H7 (cell line): Measurements from ENCODE around the gene ADAM12. TPM values are rescaled to one million over a fixed set of nuclear protein-coding genes. Genes with fewer than 3 reads are reported as not detected.

Experiments used
- DNase-seq: peaks from one replicate; pipeline ENCODE4 v3.0.0; 2012
- H3K27me3 ChIP-seq: 2 replicates; pipeline ENCODE4 v1.6.0; 2011; ENCODE audit warnings: mild to moderate bottlenecking, low read length; ENCODE audit not compliant: control insufficient read depth, insufficient read depth
- H3K36me3 ChIP-seq: replicated peaks from 2 replicates; pipeline ENCODE4 v1.5.1; 2011; ENCODE audit warnings: low read length; ENCODE audit not compliant: control insufficient read depth, insufficient read depth
- H3K4me3 ChIP-seq: 2 replicates; pipeline ENCODE4 v1.5.1; 2011; ENCODE audit warnings: low read depth, mild to moderate bottlenecking, control low read depth, low read length, moderate library complexity; ENCODE audit not compliant: insufficient read depth
- total RNA-seq: library from RNA; depleted of rRNA; stranded (reverse); fragments of >200 nt; shearing (Covaris generic); gene quantifications from 2 replicates; pipeline ENCODE4 v1.2.3, GENCODE V29; 2014

The ADAM12 gene
- total RNA-seq, 1 experiment from 2014 or later = 0.66 TPM

DNA sequence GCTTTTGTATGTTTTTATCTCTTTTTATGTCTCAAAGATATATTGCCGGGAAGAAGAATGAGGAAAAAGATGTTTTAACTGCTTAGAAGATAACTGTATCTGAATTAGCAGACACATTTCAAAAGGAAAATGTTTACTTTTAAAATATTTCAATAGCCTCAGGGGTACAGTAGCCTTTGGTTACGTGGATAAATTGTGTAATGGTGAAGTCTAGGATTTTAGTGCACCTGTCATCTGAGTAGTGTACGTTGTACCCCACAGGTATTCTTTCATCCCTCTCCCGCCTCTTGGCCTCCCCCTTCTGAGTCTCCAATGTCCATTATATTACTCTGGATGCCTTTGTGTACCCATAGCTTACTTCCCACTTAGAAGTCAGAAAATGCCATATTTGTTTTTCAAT is 269.8 kb downstream of the ADAM12 start:
- H3K27me3 ChIP-seq = 0 out of 2 replicates have a peak, but pooled peaks cover 2% of the 10 kb centered on the region
- no peaks in the 10 kb centered on the region for H3K36me3 ChIP-seq
- DNase-seq = no peak
- H3K4me3 ChIP-seq = no peak overlapping the region

DNA sequence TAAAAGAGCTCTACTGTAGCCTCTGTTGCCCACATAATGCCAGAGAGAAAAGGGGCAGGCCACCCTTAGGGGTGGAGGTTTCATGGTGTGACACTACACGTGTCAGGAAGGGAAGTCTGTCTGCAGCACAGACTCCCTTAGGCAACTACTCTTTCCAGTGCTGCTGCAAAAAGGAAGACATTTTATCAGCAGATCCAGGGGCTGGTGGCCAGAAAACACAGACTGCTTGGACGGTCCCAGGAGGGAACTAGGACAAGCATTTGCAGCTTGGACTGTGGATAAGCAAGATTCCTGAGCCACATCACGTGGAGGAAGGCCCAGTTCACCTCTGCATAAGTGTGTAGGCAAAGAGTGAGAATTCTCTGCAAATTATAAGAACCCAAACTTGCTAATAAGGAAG is 271.1 kb downstream of the ADAM12 start:
- H3K4me3 ChIP-seq = no peak overlapping the region
- H3K27me3 ChIP-seq = no peaks in the 10 kb centered on the region
- no peaks in the 10 kb centered on the region for H3K36me3 ChIP-seq
- no peak for DNase-seq

DNA sequence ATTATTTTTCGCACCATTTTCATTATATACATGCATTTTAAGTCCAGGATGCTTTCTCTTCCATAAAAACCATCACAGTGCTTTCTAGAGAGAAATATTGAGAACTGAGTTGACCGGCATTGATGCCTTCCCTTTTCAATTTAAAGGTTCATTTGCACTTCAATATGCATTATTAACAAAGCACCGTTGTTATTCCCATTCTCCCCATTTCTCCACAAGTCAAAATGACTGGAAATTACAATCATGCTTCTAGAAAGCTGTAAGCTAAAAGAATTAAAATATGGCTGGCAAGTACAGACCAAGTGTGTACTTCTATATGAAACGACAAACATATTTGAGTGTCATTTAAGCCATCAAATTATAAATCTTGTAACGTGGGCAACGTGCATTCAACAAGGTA is 272.4 kb downstream of the ADAM12 start:
- no peak for DNase-seq

GRCh38 chr10:126114884-126115555 is 273.3 kb downstream of the ADAM12 start:
- H3K27me3 ChIP-seq = no peaks in the 10 kb centered on the region
- DNase-seq = no peak
- no peaks in the 10 kb centered on the region for H3K36me3 ChIP-seq
- H3K4me3 ChIP-seq = no peak overlapping the region

More for the DNA sequence above, 272.4 kb downstream of the ADAM12 start:
- H3K36me3 ChIP-seq = no peaks in the 10 kb centered on the region
- no peak overlapping the region for H3K4me3 ChIP-seq
- H3K27me3 ChIP-seq = no peaks in the 10 kb centered on the region

DNA sequence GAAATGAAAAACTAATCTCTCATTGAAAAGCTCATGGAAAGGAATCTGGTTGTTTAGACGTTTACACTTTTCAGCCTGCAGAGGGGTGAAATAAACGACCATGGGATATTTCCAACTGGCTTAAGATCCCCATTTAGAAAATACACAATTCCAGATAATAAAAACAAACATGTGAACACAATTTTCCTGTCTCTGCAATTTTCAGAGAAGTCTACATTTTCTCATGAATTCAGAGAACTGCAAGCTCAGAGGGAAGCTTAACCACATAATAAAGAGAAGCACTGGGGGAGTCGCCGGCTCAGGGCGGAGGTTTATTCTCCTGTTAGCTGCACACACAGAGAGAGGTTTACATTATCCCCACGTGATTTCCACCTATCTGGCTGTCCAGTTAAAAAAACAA is 276.8 kb downstream of the ADAM12 start:
- DNase-seq = no peak
- H3K36me3 ChIP-seq = no peaks in the 10 kb centered on the region
- H3K27me3 ChIP-seq = no peaks in the 10 kb centered on the region
- no peak overlapping the region for H3K4me3 ChIP-seq

DNA sequence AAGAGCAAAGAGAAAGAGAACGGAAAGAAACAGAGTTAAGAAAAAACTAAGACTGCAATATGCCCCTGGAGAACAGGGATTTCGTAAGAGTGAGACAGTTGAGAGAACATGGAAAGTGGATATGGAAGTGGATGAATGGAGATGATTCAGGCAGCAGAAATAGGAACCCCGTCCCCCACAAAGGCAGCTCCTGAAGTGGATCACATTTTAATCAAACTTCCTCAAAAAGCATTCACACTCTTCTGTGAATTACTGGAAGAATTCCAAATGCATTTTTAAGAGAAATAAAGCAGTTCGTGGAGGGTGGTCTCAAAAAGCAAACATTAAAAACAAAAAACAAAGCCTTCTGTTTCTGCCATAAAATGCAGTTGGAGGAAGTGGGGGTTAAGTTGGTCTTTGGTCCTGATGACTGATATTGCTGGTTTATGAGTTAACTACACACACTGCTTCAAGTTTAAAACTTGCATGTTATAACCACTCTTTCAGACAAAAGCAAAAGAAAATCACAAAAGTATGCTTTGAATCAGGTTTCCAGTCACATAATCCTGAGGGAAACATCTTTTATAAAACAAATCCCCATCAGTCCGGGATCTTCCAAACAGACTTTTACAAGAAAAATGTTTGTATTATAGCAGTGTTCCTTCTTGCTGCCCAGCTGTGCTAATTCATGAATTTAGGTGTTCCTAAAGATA is 277.6 kb downstream of the ADAM12 start:
- no peaks in the 10 kb centered on the region for H3K27me3 ChIP-seq
- H3K36me3 ChIP-seq = no peaks in the 10 kb centered on the region
- no peak for DNase-seq
- H3K4me3 ChIP-seq = no peak overlapping the region

DNA sequence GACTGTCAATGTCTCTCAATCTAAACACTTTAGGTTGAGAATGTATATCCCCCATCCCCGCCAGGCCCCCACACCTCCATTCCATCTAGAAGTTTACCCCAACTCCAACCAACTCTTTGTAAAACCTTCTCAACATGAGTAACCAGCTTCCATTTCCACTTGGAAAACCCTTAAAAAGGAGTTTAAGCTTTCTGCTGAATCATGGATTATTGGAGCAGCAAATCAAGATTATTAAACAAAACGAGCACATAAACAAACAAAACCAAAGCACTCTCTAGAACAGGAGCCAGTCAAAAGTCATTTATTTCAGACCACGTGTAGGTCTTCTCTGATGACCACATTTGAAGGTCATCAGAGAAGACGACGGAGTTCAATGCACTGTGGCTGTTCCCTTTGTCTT is 278.4 kb downstream of the ADAM12 start:
- no peaks in the 10 kb centered on the region for H3K36me3 ChIP-seq

GRCh38 chr10:126108693-126109092 is 279.6 kb downstream of the ADAM12 start:
- Histone ChIP-seq H3K36me3 (no peaks in the 10 kb centered on the region), H3K27me3 (no peaks in the 10 kb centered on the region)
- no peak for DNase-seq

More for the DNA sequence above, 278.4 kb downstream of the ADAM12 start:
- Histone ChIP-seq H3K4me3 (no peak overlapping the region), H3K27me3 (no peaks in the 10 kb centered on the region)
- no peak for DNase-seq

DNA sequence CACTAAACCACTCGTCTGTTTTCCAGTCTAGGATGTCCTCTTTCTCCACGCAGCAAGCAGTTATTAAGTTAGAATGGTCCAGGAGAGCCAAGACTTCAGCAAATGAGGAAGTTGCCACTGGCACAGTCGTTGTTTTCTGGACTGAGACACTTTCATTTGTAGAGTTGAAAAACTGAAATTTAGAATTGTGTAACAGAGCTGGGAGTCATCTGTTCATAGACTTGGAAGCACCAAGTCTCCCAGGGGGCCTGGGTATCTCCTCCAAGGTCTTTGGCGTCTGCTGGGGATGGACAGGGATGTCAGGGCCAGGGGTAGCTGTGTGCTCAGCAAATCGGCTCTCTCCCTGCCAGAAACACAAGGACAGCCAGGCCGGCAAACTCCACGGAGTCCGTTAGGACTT is 283.5 kb downstream of the ADAM12 start:
- H3K4me3 ChIP-seq = no peak overlapping the region
- H3K27me3 ChIP-seq = no peaks in the 10 kb centered on the region
- DNase-seq = no peak
- no peaks in the 10 kb centered on the region for H3K36me3 ChIP-seq

More at GRCh38 chr10:126108693-126109092, 279.6 kb downstream of the ADAM12 start:
- H3K4me3 ChIP-seq = no peak overlapping the region

DNA sequence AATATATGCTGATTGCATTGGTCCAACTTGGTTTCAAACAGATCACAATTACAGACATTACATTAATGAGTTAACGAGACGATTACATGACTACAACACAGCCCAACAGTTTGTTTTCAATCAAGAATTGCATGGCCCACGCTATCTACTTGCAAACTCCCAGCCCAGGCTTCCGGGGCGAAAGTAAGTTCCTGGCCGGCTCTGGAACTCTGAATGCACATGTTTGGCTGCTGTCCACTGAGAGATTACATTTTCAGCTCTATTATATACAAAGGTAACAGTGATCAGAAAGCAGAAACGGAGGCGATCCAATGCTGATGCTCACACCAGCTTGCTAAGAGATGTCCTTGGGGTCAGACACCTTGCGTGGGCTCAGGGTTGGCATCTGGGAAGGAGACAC is 285.6 kb downstream of the ADAM12 start:
- Histone ChIP-seq H3K27me3 (no peaks in the 10 kb centered on the region), H3K36me3 (no peaks in the 10 kb centered on the region), H3K4me3 (no peak overlapping the region)
- no peak for DNase-seq

DNA sequence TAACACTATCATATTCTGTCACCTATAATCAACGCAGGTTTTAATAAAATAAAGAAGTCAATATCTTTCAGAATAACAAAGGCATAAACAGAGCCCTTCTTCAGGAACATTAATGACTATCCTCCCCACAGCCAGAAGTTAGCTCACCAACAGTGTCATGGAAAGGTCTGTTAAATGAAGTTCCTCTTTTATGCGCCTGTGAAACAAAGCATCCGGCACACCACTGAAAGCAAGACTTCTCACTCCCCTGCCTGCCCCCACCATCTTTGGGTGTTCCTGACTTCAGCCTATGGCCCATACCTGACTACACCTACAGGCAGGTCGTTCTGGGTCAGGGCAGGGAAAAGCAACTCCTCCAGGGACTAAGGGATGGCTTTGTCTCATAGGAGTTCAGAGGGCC is 286.5 kb downstream of the ADAM12 start:
- no peak for DNase-seq
- H3K4me3 ChIP-seq = no peak overlapping the region
- H3K36me3 ChIP-seq = no peaks in the 10 kb centered on the region
- H3K27me3 ChIP-seq = no peaks in the 10 kb centered on the region

DNA sequence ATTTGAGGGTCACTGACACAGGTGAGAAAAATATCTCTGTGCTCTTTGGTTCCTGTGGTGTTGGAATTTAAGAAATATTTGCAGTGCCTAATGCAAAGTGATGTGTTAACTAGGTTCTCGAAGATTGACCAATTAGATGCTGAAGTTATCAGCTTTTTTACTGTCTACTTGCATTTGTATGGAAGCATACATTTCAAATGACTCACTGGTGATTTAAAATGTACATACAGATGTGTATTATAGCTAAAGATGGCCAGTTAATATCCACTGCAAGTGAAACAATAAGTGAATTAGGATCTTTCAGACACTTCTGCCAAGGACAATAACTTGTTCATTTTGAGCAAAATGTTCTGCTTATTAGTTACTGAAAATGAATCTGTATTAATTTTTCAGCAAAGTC is 287.0 kb downstream of the ADAM12 start:
- DNase-seq = no peak

GRCh38 chr10:126099366-126099765 is 288.9 kb downstream of the ADAM12 start:
- Histone ChIP-seq H3K36me3 (no peaks in the 10 kb centered on the region), H3K4me3 (no peak overlapping the region), H3K27me3 (no peaks in the 10 kb centered on the region)
- no peak for DNase-seq

More for the DNA sequence above, 287.0 kb downstream of the ADAM12 start:
- Histone ChIP-seq H3K4me3 (no peak overlapping the region), H3K27me3 (no peaks in the 10 kb centered on the region), H3K36me3 (no peaks in the 10 kb centered on the region)

- Histone ChIP-seq H3K36me3 (no peaks in the 10 kb centered on the region), H3K4me3 (no peak overlapping the region), H3K27me3 (no peaks in the 10 kb centered on the region)
- DNase-seq = no peak
These were observed 290.1 kb downstream of the ADAM12 start for GRCh38 chr10:126098226-126098581.

GRCh38 chr10:126097558-126098225 is 290.6 kb downstream of the ADAM12 start:
- DNase-seq = no peak
- H3K27me3 ChIP-seq = no peaks in the 10 kb centered on the region
- no peaks in the 10 kb centered on the region for H3K36me3 ChIP-seq
- H3K4me3 ChIP-seq = no peak overlapping the region
